GM23248 (cell line): Measurements from ENCODE around the gene GTF3C2. TPM values are rescaled to one million over a fixed set of nuclear protein-coding genes. Genes with fewer than 3 reads are reported as not detected.
A peak's percentile ranks its signal among the peaks of the same experiment; 100 is the strongest.

Experiments used
- DNase-seq: peaks from one replicate; pipeline ENCODE4 v3.0.0-alpha.2; 2015
- H2AFZ ChIP-seq: fragments of 200-600 bp; sonication (generic); 2 replicates; pipeline ENCODE4 v1.6.1; 2016; ENCODE audit warnings: antibody characterized with exemption
- H3F3A ChIP-seq: fragments of 200-600 bp; sonication (generic); 2 replicates; pipeline ENCODE4 v1.6.1; 2016; ENCODE audit warnings: mild to moderate bottlenecking, antibody characterized with exemption, mixed run types; ENCODE audit not compliant: insufficient read depth
- H3K27ac ChIP-seq: fragments of 200-600 bp; sonication (generic); 2 replicates; pipeline ENCODE4 v1.5.1; 2016; ENCODE audit warnings: mild to moderate bottlenecking
- H3K27me3 ChIP-seq: fragments of 200-600 bp; sonication (generic); replicated peaks from 2 replicates; pipeline ENCODE4 v1.6.1; 2016; ENCODE audit warnings: mild to moderate bottlenecking; ENCODE audit not compliant: insufficient read depth
- H3K36me3 ChIP-seq: fragments of 200-600 bp; sonication (generic); 2 replicates; pipeline ENCODE4 v1.6.1; 2016; ENCODE audit warnings: low read depth, mild to moderate bottlenecking
- H3K4me1 ChIP-seq: fragments of 200-600 bp; sonication (generic); 2 replicates; pipeline ENCODE4 v1.6.1; 2016; ENCODE audit warnings: mild to moderate bottlenecking; ENCODE audit not compliant: insufficient read depth
- H3K4me2 ChIP-seq: fragments of 200-600 bp; sonication (generic); one replicate; pipeline ENCODE4 v1.6.1; 2016; ENCODE audit warnings: mild to moderate bottlenecking; ENCODE audit not compliant: unreplicated experiment
- H3K4me3 ChIP-seq: fragments of 200-600 bp; sonication (generic); 2 replicates; pipeline ENCODE4 v1.5.1; 2016; ENCODE audit warnings: mild to moderate bottlenecking
- H3K79me2 ChIP-seq: fragments of 200-600 bp; sonication (generic); 2 replicates; pipeline ENCODE4 v1.6.1; 2016; ENCODE audit warnings: mild to moderate bottlenecking; ENCODE audit not compliant: insufficient read depth
- H3K9ac ChIP-seq: fragments of 200-600 bp; sonication (generic); 2 replicates; pipeline ENCODE4 v1.6.1; 2016; ENCODE audit warnings: mild to moderate bottlenecking
- H3K9me2 ChIP-seq: fragments of 200-600 bp; sonication (generic); 2 replicates; pipeline ENCODE4 v1.6.1; 2016; ENCODE audit warnings: mixed run types, mild to moderate bottlenecking, moderate library complexity; ENCODE audit not compliant: insufficient read depth
- H3K9me3 ChIP-seq: fragments of 200-600 bp; sonication (generic); one replicate; pipeline ENCODE4 v1.6.1; 2017; ENCODE audit warnings: low read depth
- H4K20me1 ChIP-seq: fragments of 200-600 bp; sonication (generic); 2 replicates; pipeline ENCODE4 v1.6.0; 2016; ENCODE audit not compliant: insufficient read depth
- EZH2 ChIP-seq: fragments of 200-600 bp; sonication (generic); IDR thresholded peaks from 2 replicates; pipeline ENCODE4 v1.6.1; 2018; ENCODE audit warnings: antibody characterized with exemption, mild to moderate bottlenecking; ENCODE audit not compliant: insufficient read depth, poor library complexity, severe bottlenecking
- EZH2phosphoT487 ChIP-seq: fragments of 200-600 bp; sonication (generic); IDR thresholded peaks from 2 replicates; pipeline ENCODE4 v1.6.1; 2018; ENCODE audit warnings: antibody characterized with exemption, moderate library complexity, mild to moderate bottlenecking, low read depth; ENCODE audit not compliant: insufficient read depth
- WGBS, 2 experiments: methylation state at CpG; one replicate each; pipeline ENCODE4 v1.1.6; 2015 to 2017; ENCODE audit warnings: low lambda C conversion rate in 2 of 2, low coverage in 1 of 2; ENCODE audit errors: missing lambda C conversion rate in 2 of 2; 5-methylcytosine and 5-hydroxymethylcytosine counted together
- in situ Hi-C: fragments of 300-500 bp; cut with MboI; formaldehyde crosslinking; loops from 2 replicates; pipeline ENCODE4 v1.15.0; 2020
- polyA plus RNA-seq: library from polyadenylated mRNA; unstranded; fragments of >200 nt; fragmentation: Nextera tagmentation; extraction: Ambion mirVana; gene quantifications from 2 replicates; pipeline ENCODE4 v1.2.1, GENCODE V29; 2016
- total RNA-seq: library from RNA; depleted of rRNA; stranded (reverse); fragments of >200 nt; shearing (Covaris generic); gene quantifications from 2 replicates; pipeline ENCODE4 v1.2.3, GENCODE V29; 2014

The GTF3C2 gene
- total and polyA plus RNA-seq, 2 experiments from 2014 or later, result 22.6 to 26.4 TPM

GRCh38 chr2:27312152-27312551 is 44.4 kb downstream of the GTF3C2 start:
- peaks cover 9% of the 10 kb centered on the region for H3K27me3 ChIP-seq
- no peak overlapping the region for H3K27ac ChIP-seq
- DNase-seq, result no peak
- no peaks in the 10 kb centered on the region for H3K9me2 ChIP-seq
- H3K4me2 ChIP-seq, result no peak overlapping the region
- no peak overlapping the region for H2AFZ ChIP-seq
- H4K20me1 ChIP-seq, result no peaks in the 10 kb centered on the region
- TF ChIP-seq EZH2 (no peak), EZH2phosphoT487 (no peak)
- H3K9ac ChIP-seq, result no peak overlapping the region
- in situ Hi-C loops, result no loop called here
- H3K4me1 ChIP-seq, result 0 out of 2 replicates have a peak, but pooled peaks cover under 1% of the 10 kb centered on the region
- WGBS, 2 experiments, result 98 to 100% methylated on average over 3 of the region's 3 CpGs
- H3K79me2 ChIP-seq, result no peaks in the 10 kb centered on the region
- no peaks in the 10 kb centered on the region for H3F3A ChIP-seq
- no peaks in the 10 kb centered on the region for H3K9me3 ChIP-seq
- H3K36me3 ChIP-seq, result no peaks in the 10 kb centered on the region; the same call in 1 of the 2 replicates
- H3K4me3 ChIP-seq, result no peak overlapping the region

GRCh38 chr2:27309651-27310050 is 46.9 kb downstream of the GTF3C2 start:
- H2AFZ ChIP-seq, result no peak overlapping the region
- 97 to 99% methylated on average over 6 of the region's 6 CpGs for WGBS, 2 experiments
- H3K9me2 ChIP-seq, result no peaks in the 10 kb centered on the region
- TF ChIP-seq EZH2 (no peak), EZH2phosphoT487 (no peak)
- in situ Hi-C loops, result no loop called here
- H3K36me3 ChIP-seq, result no peaks in the 10 kb centered on the region; the same call in 1 of the 2 replicates
- H3K79me2 ChIP-seq, result no peaks in the 10 kb centered on the region
- no peak overlapping the region for H3K9ac ChIP-seq
- H3K27me3 ChIP-seq, result peaks cover 20% of the 10 kb centered on the region
- H3K4me2 ChIP-seq, result no peak overlapping the region
- no peaks in the 10 kb centered on the region for H3F3A ChIP-seq
- H3K4me1 ChIP-seq, result 0 out of 2 replicates have a peak, but pooled peaks cover 4% of the 10 kb centered on the region
- H3K4me3 ChIP-seq, result no peak overlapping the region
- no peaks in the 10 kb centered on the region for H4K20me1 ChIP-seq
- no peak overlapping the region for H3K27ac ChIP-seq
- H3K9me3 ChIP-seq, result no peaks in the 10 kb centered on the region
- DNase-seq, result no peak

- no peaks in the 10 kb centered on the region for H3F3A ChIP-seq
- no peak within 1 kb of the TSS for H2AFZ ChIP-seq
- TF ChIP-seq EZH2 (peak; percentile 84), EZH2phosphoT487 (no peak)
- no peaks in the 10 kb centered on the region for H3K9me3 ChIP-seq
- in situ Hi-C loops, result no loop called here
- H3K79me2 ChIP-seq, result no peaks in the 10 kb centered on the region
- DNase-seq, result peak; percentile 72
- no peak within 1 kb of the TSS for H3K9ac ChIP-seq
- H3K4me2 ChIP-seq, result no peak within 1 kb of the TSS
- H3K27me3 ChIP-seq, result peaks cover 20% of the 10 kb centered on the region
- 0 out of 2 replicates have a peak, but pooled peaks cover 4% of the 10 kb centered on the region for H3K4me1 ChIP-seq
- H3K36me3 ChIP-seq, result no peaks in the 10 kb centered on the region; the same call in 1 of the 2 replicates
- H3K4me3 ChIP-seq, result no peak within 1 kb of the TSS
- no peaks in the 10 kb centered on the region for H4K20me1 ChIP-seq
- H3K27ac ChIP-seq, result no peak within 1 kb of the TSS
- no peaks in the 10 kb centered on the region for H3K9me2 ChIP-seq
- 17% methylated on average over 24 to 25 of the region's 25 CpGs for WGBS, 2 experiments
These were observed 48.1 kb downstream of the GTF3C2 start, which contains the start of gene UCN for GRCh38 chr2:27308359-27308881. TSS of gene UCN (minus strand) at chr2:27308445. CDS start at chr2:27307895, 550 bp downstream.

GRCh38 chr2:27307545-27308358 is 48.8 kb downstream of the GTF3C2 start:
- Histone ChIP-seq H3F3A (no peaks in the 10 kb centered on the region), H4K20me1 (no peaks in the 10 kb centered on the region), H3K9ac (no peak overlapping the region), H3K9me3 (no peaks in the 10 kb centered on the region), H3K4me3 (no peak overlapping the region), H3K79me2 (no peaks in the 10 kb centered on the region), H3K36me3 (no peaks in the 10 kb centered on the region; the same call in 1 of the 2 replicates), H3K4me1 (0 out of 2 replicates have a peak, but pooled peaks cover 4% of the 10 kb centered on the region), H3K4me2 (no peak overlapping the region), H2AFZ (no peak overlapping the region), H3K27ac (no peak overlapping the region), H3K27me3 (peaks cover 20% of the 10 kb centered on the region), H3K9me2 (no peaks in the 10 kb centered on the region)
- in situ Hi-C loops, result no loop called here
- DNase-seq, result peak; percentile 18
- TF ChIP-seq EZH2phosphoT487 (no peak), EZH2 (no peak)
- 7 to 8% methylated on average over 53 to 55 of the region's 75 CpGs for WGBS, 2 experiments
